NCI-H1694 treated with DMSO at 0.1 percent for 48 hours (cell line): ENCODE data around the gene MKI67.

ENCODE experiments used
- DNase-seq: peaks from one replicate; lab custom pipeline; 2025; lab: John Stamatoyannopoulos, UW

Gene MKI67

DNA sequence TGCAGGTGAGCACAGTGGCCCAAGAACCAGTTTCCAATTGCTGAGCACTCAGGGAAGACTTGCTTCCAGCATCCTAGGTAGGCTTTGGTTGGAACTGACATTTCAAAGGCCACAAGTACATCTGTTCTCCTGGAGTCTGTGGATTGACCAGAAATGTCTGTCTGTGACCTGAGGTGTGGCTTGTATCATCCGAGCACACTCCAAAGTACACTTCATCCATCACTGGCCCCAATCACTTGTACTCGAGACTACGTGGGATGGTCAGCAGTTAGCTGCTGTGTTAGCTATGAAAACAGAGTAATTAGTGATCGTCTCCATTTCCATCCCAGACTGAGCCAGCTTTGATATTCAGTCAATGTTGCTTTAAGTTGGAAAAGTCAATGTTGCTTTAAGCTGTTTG is 45.0 kb downstream of the MKI67 start:
- no peak for DNase-seq

DNA sequence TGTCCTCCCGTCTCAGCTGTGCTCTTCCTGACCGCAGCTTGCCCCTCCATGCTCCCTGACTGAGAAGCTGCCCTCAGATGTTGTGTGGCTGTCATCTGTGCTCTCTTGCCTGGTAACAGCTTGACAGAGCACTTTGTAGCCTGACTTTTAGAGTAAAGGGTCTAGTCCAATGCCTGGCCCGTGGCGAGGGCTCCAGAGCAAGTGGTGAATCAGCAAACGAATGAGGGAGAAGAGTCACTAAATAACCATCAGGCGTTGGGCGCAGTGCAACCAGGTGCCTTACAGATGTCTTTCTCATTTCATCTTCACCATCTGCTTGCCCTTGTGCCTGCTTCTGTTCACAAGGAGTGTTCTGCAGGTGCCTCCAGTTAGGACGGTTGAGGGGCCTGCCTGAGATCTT is 45.6 kb downstream of the MKI67 start:
- no peak for DNase-seq

DNA sequence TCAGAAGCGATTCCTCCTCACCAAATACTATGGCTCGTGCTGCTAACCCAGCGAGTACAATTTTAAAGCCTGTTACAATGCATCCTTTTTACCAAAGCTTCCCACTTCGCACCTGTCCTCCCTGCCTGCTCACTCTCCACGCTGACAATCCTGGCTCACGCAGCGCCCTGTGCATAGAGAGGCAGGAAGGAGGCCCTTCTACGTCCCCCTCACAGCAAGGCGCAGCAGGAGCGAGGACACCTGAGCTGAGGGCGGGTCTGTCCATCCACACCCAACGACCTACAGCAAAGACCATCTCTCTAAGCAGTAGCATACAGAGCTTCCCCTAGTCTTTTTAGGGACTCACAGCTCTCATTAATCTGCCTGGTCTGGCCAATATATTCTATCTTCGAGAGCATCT is 46.0 kb downstream of the MKI67 start:
- DNase-seq: no peak

DNA sequence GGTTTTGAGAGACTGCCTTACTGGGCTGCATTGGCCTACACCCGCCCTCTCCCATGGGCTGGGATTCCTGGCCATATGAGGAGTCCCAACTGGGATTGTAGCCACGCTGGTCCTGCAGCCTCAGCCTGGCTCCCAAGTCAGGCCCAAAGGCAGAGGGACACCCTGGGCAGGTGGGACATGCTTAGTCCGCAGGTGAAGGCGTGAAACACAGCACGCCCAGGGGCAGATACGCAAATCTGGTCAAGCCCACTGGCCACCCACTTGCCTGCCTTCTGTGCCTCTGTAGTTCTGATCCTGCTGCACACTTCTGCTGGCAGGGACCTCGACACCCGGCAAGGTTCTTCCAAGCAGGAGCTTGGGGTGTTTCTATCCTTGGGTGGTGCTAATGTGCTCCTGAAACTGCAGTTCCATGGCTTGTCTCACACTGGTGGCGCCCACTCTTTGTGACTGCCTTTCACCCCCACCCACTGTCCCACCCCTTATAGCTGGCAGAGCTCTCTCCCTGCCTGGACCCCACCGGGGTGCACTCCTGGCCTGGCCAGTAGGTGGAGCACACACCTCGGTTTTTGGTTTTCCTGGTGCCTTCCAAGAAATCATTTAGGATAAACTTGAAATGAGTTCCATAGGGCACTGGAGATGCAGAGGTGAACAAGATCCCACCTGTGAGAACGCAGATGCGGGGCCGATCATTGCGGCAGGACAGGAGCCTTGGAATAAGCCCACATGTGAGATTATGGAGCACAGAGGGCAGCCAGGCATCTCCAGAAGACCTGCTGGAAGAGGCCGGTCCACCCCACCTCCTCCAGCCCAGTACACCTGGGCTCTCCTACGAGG is 47.9 kb downstream of the MKI67 start:
- no peak for DNase-seq

DNA sequence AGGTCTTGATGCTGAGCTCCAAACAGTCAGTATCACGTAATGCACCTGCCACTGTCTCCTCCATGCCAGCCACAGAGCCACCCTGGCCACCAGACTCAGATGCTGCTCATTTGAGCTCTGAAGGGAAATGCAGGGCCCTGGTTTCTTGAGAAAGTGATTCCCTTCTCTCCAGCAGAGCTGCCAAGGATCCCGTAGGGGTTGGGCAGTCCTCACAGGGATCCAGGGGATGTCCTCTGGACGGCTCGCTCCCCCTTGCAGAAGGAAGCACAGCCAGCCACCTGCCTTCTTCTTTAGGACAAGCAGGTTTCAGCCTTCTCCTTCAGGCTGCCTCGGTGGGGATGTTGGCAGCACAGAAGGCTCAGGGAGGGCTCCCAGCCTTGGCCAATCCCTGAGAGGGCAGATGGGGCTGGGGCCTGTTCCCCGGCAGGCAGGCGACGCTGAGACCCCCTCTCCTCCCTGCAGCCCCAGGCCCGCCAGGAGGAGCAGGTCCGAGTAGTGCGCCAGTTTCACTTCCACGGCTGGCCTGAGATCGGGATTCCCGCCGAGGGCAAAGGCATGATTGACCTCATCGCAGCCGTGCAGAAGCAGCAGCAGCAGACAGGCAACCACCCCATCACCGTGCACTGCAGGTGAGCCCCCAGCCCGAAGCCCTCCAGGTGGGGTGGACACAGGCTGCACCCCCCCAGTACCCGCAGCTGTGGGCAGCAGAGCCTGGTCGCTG is 48.9 kb downstream of the MKI67 start:
- DNase-seq: no peak

DNA sequence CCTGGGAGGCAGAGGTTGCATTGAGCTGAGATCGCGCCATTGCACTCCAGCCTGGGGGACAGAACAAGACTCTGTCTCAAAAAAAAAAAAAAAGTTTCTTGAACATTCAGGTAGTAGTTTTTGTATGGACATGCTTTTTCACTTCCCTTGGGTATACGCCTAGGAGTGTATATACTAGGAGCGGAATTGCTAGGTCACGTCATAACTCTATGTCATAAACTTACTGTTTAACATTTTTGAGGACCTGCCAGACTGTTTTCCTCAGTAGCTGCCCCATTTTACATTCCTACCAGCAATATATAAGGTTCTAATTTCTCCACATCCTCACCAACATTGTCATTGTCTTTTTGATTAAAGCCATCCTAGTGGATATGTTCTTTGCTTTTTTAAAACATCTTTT is 51.6 kb downstream of the MKI67 start:
- DNase-seq: no peak

DNA sequence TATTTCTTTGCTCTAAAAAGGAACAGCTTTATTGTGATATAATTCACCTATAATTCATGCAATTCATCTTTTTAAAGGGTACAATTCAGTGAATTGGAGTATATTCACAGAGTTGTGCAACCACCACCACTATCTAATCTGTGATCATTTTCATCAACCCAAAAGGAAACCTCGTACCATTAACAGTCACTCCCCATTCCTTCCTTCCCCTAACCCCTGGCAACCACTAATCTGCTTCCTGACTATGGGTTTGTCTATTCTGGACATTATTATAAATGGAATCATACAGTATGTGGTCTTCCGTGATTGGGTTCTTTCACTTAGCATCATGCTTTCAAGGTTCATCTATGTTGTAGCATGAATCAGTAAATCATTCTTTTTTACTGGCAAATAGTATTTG is 52.3 kb downstream of the MKI67 start:
- DNase-seq: no peak

DNA sequence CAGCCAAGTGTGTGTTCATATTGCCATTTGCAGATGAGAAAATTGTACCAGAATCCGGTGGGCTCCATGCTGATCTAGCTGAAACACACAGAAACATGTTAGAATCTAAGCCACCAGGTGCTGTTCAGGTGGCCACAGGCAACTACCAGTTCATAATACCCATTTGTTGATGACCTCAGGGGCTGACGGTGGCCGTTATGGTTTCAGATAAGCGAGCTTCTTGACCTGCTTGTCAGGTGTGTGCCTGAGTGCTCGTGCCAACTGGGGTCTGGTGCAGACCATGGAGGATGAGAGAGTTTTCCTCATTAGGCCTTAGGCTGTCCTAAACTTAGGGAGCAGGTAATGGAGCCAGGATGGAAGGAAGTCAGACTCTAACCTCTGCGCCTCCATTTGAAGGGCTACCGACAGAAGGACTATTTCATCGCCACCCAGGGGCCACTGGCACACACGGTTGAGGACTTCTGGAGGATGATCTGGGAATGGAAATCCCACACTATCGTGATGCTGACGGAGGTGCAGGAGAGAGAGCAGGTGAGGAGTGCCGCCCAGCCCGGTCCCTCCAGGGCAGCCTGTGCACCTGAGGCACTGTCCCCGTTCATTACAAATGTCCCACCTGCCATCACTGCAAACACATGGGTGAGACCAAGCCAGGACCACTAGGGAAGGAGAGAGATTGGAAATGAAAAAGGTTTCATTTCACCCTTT is 53.1 kb downstream of the MKI67 start:
- no peak for DNase-seq

DNA sequence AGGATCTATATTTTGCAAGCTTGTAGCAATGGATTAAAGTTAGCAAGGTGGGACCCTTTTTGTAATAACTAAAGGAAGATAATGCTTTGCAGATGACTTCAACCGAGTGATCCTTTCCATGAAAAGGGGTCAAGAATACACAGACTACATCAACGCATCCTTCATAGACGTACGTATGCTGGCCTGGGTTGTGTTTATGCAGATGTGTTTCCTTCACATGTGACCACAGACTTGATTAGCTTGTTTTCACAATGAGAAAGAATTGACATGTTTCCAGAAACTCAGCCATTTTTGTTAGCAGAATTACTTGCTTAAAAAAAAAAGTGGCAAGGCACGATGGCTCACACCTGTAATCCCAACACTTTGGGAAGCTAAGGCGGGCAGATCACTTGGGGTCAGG is 54.2 kb downstream of the MKI67 start:
- DNase-seq: no peak

DNA sequence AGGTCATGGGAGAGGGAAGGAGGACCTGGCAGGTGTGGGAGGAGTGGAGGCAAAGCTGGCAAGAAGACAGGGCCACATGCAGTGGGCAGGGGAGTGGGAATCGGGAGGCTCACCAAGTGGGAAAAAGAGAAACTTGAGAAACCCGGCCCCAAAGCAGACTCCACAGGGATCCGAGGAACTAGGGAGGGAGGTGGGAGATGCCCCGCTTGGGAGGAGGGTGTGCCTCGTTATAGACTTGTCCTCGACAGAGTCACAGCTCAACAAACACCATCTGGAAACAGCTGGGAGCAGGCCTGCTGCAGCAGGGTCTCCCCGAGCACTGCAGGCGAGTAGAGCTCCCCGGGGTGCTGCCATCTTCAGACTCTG is 54.8 kb downstream of the MKI67 start:
- DNase-seq: no peak

DNA sequence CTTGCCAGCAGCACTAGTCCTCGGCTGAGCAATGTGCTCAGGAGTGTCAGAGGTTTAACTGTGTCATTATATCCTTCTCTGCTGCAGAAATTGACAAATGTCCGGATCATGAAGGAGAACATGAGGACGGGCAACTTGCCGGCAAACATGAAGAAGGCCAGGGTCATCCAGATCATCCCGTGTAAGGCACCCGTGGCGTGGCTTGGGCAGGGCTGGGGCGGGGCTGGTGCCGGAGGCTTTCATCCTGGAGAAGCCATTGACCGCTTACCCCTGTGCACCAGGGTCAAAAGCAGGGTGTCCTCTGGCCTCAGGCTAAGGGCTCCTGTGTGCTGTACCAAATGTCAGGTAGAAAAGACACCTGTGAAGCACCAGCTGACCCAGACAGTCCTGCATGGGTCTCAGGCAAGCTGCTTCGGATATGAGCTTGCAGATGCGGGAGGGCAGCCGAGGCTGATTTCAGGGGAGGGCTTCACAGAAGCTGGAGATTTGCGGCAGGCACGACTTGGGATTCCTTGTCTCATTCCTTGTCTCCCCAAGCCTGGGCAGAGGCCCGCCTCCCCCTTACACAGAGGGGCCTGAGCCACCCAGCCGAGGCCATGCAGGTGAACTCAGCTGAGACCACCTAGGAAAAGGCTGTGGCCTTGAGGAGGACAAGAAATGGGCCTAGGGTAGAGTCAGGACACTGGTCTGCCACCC is 55.4 kb downstream of the MKI67 start:
- DNase-seq: no peak

DNA sequence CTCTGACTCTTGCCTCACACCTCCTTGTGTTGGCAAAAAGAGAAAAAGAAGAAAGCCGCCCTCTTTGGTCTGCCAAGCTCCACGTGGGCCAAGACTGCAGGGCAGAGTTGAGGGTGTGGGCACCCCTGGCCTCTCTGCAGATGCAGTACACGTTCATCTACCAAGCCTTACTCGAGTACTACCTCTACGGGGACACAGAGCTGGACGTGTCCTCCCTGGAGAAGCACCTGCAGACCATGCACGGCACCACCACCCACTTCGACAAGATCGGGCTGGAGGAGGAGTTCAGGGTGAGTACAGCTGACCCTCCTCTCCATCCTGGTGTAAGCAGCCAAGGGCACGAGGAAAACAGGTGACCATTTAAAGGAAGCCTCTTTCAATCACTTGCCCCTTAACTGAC is 56.1 kb downstream of the MKI67 start:
- DNase-seq: no peak

DNA sequence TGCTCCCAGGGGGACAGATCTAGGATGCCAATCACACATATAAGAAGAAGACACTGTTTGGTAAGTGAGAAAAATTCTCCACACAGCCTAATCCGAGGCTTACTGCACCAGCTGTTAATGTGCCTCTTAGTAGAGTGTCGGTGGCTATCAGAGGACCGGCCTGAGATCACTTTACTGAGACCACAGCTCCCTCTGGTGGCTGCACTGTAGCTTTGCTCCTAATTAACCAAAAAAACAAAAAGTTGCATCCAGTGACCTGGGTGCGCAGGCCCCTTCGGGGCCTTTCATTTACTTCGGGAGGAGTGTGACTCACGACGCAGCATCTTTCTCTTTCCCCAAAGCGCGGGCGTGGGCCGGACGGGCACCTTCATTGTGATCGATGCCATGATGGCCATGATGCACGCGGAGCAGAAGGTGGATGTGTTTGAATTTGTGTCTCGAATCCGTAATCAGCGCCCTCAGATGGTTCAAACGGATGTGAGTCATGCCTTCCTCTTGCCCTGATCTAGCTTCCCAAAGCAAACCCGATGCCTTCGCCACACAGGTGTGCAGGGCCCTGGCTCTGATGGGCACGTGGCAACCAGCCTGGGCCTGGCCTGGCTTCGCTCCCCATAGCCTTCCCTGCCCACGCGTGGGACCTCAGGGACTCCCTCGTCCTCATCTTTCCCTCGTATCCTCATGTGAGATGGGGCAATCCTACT is 56.7 kb downstream of the MKI67 start:
- DNase-seq: peak; percentile 21

DNA sequence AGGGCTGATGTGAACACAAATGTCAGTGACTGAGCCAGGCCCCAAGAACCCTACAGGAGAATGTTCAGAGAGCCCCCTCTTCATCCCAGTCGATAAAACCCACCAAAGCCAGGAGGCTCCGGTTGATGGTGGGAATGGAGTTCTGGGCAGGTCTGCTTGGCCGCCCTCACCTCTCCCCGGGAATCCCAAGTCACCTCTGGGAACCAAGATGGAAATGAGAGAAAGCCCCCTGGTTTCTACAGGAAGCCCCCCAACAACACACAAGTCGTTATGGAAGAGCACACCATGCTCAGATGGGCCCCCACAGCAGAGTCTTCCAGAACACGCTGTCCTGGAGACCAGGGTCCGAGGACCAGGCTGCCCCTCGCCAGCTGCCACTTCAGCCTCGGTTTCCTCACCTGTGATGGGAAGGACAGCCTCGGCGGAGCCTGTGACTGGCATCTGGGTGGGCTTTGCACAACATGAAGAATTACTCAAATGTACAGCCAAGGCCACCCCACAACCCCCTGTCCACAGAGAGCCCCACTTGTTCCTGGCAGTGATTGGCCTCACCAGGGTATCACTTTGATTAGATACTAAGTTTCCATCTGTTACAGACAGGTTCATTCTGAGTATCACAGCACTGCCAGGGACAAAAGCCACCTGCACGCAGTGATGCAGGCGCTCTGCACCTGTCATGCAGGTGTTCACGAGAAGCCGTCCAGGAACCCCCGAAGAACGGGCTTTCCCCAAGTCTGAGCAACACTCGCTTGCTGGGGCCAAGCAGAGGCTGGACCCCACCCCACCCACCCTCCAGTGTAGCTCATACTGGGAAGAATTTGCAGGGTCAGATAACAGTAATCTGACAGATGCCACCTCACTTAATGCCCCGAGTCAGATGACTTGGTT is 57.6 kb downstream of the MKI67 start:
- DNase-seq: no peak

DNA sequence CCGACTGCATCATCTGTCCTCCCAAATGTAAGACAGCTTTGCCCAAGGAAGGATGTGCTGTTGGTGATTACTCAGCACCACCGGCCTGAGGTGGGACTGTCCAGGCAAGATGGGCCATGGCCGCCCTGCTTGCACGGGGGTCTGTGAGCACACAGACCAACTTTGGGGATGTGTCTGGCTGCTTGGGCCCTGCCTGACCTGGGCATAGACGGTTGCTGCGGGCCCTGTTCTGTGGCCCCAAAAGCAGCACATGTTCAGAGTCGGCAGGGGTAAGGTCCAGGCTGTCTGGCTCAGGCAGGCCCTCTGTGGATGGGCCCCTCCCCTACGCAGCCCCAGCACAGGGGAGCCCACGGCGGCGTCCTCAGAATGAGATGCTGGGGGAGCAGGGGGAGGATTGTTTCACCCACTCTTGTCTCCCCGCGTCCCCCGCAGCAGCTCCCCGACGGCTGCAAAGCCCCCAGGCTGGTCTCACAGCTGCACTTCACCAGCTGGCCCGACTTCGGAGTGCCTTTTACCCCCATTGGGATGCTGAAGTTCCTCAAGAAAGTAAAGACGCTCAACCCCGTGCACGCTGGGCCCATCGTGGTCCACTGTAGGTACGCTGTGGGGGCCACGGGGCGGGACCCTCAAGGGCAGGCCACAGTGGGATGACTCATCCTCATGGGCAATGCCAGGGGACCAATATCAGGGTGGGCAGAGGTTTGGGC is 58.4 kb downstream of the MKI67 start:
- no peak for DNase-seq

DNA sequence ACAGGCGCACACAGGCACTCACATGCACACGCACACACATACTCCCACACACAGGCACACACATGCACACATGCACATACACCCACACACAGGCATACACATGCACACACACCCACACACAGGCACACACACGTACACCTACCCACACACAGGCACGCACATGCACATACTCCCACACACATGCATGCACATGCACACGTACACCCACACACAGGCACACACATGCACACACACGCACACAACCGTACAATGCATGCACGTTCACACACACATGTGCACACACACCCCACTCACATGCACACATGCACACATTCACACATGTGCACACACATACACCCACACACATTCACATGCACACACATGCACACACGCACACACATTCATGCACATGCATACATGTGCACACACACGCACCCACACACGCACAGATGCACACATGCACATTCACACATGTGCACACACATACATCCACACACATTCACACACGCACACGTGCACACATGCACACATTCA is 59.3 kb downstream of the MKI67 start:
- no peak for DNase-seq

DNA sequence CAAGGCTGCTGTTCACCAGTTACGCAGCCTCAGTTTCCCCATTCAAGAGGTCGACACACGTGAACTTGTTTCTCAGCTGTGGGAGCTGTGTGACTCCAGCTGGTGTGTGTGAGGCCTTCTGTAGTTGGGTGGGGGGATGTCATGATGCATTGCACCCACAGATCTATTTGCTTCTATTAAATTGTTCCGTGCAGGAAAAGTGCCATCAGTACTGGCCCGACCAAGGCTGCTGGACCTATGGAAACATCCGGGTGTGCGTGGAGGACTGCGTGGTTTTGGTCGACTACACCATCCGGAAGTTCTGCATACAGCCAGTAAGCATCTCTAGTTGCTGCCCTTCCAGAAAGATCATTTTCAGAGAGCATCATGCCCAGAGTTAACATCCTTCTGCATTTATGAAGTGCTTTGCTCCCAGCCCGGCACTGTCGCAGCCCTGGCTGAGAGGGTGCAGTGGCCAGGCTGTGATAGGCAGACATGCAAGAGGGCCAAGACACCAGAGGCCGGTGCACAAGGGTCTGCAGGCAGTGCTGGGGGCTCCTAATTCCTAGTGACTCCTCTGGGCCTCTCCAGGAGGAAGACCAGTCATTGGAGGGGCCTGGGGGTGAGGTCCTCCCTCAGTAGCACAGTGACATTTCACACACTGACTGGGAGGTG is 60.2 kb downstream of the MKI67 start:
- no peak for DNase-seq

DNA sequence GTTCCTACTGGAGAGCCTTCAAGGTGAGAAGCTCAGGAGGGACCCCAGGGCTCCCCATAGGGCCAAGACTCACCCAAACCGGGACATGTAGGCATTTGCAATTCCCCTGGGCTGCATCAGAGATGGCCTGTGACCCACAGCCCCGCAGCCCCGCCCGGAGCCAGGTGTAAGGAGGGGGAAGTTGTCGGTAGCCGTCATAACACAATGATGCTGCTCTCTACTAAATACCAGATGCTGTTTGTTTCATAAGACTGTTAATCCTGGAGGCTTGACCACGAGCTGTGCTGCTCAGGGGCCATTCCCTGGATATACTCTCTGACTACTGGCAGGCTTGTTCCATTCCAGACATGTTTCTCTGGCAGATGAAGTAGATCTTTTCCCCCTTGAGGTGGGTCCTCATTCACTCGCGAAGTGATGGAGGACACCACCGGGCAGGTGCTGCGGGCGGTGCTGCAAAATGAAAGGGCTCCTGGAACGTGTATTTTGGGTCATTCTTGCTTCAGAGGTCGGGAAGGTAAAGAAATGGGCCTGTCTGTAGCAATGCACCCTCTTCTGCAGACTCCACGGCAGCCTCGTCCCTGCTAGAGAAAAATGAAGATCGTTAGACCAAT is 61.1 kb downstream of the MKI67 start:
- DNase-seq: no peak
